BJ (cell line): ENCODE measurements around the gene ANOS1. TPM values are rescaled to one million over a fixed set of nuclear protein-coding genes. Genes with fewer than 3 reads are reported as not detected.

Experiments used
- CTCF ChIA-PET: fragments of 350-600 bp; formaldehyde crosslinking; extraction: SDS; loops from one replicate; lab custom pipeline; 2021; ENCODE audit warnings: antibody characterized with exemption, inconsistent platforms; lab: Yijun Ruan, JAX
- POLR2A ChIA-PET: fragments of 300-600 bp; sonication (Branson Sonifier 250); formaldehyde crosslinking; extraction: SDS; loops from one replicate; lab custom pipeline; 2021; ENCODE audit warnings: antibody characterized with exemption; lab: Charles Lee
- DNase-seq: peaks from one replicate; pipeline ENCODE4 v3.0.0-alpha.2; 2011; ENCODE audit warnings: low read depth
- H3K27me3 ChIP-seq: 2 replicates; pipeline ENCODE4 v1.6.0; 2011; ENCODE audit warnings: low read length; ENCODE audit not compliant: control insufficient read depth, insufficient read depth
- H3K36me3 ChIP-seq: 2 replicates; pipeline ENCODE4 v1.5.1; 2011; ENCODE audit warnings: low read length; ENCODE audit not compliant: control insufficient read depth, insufficient read depth
- H3K4me3 ChIP-seq: 2 replicates; pipeline ENCODE4 v1.5.1; 2011; ENCODE audit warnings: low read depth, mild to moderate bottlenecking, control low read depth, low read length
- polyA plus RNA-seq: library from polyadenylated mRNA; depleted of rRNA; stranded (reverse); fragments of >200 nt; gene quantifications from 2 replicates; pipeline ENCODE4 v1.2.3, GENCODE V29; 2011
- TF ChIP-seq, protein P1 (sequence below): IDR thresholded peaks from 2 replicates; pipeline ENCODE4 v1.5.1; 2011; ENCODE audit warnings: low read depth, mild to moderate bottlenecking, control low read depth, inconsistent platforms, low read length, moderate library complexity; ENCODE audit not compliant: insufficient read depth

The ANOS1 gene
- polyA plus RNA-seq, 1 experiment: 0.74 TPM

DNA sequence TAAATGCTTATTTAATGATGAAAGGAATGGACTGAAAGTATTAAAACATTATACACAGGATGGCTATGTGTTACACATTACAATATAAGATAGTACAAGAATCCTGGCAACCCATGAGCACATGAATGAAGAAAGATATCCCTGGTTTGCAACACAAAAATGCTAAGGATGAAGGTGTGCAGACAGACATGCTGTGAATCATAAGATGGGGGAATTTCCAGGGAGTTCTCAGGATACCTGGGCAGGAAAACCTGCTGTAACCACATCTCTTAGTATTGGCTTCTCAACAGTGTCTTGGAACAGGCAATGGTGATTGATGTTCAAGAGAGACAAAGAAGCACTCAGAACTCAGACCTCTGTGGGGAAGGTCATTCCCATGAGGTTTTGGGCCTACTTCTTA is 23.9 kb upstream of the ANOS1 start:
- ChIA-PET CTCF (interaction anchor here (1.2 kb wide), 1 partner anchor 17 kb away, joined by 4 read pairs; no protein-coding TSS in a partner anchor), POLR2A (no interaction called here)
- no peak for DNase-seq
- H3K4me3 ChIP-seq: no peak overlapping the region
- TF ChIP-seq, protein P1, sequence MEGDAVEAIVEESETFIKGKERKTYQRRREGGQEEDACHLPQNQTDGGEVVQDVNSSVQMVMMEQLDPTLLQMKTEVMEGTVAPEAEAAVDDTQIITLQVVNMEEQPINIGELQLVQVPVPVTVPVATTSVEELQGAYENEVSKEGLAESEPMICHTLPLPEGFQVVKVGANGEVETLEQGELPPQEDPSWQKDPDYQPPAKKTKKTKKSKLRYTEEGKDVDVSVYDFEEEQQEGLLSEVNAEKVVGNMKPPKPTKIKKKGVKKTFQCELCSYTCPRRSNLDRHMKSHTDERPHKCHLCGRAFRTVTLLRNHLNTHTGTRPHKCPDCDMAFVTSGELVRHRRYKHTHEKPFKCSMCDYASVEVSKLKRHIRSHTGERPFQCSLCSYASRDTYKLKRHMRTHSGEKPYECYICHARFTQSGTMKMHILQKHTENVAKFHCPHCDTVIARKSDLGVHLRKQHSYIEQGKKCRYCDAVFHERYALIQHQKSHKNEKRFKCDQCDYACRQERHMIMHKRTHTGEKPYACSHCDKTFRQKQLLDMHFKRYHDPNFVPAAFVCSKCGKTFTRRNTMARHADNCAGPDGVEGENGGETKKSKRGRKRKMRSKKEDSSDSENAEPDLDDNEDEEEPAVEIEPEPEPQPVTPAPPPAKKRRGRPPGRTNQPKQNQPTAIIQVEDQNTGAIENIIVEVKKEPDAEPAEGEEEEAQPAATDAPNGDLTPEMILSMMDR: no peak
- no peaks in the 10 kb centered on the region for H3K27me3 ChIP-seq
- no peaks in the 10 kb centered on the region for H3K36me3 ChIP-seq

DNA sequence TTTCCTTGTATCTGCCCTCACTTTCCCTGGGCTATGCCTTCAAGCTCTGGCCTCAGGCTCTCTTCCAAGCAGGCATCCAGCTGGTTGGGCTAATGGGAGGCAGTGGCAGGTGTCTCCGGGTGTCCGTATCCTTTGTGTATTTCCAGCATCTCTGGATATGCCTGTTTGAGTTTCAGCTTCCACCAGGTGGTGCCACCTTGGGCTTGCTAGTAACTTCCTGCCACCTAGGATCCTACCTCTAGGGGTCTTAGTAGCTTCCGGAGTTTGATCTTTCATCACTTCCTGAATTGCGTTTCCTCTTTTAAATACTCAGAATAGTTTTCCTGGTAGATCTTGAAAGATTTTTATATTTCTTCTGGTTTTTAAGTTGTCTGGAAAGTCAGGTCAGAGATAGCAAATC is 23.2 kb upstream of the ANOS1 start:
- CTCF ChIA-PET: interaction anchor here (1.3 kb wide), 1 partner anchor 61 kb away, joined by 6 read pairs; no protein-coding TSS in a partner anchor

DNA sequence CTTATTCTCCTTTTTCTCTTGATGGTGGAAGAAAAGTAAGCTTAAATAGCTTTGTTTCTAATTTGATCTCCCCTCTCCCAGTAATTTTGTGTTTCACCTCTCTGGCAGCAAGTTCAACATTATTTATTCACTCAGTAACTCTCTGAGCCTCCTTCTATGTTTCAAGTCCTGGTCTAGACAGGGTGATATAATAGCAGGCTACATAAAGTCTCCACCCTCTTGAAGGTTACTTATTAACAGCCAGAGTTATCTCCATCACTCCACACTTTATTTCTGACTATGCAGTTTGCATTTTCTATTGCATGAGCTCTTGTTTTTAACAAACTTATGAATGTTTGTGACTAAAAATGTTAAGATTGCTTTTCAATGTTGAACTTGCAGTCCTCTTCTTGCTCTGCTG is 17.8 kb upstream of the ANOS1 start:
- DNase-seq: no peak
- Histone ChIP-seq H3K27me3 (no peaks in the 10 kb centered on the region), H3K36me3 (no peaks in the 10 kb centered on the region), H3K4me3 (no peak overlapping the region)
- CTCF ChIA-PET: interaction anchor here (0.8 to 4.0 kb wide), 3 partner anchors 10 to 65 kb away, joined by 3 to 43 read pairs (median 3); no protein-coding TSS in a partner anchor
- TF ChIP-seq, protein P1: no peak
- POLR2A ChIA-PET: no interaction called here

More for the DNA sequence above, 23.2 kb upstream of the ANOS1 start:
- H3K27me3 ChIP-seq: no peaks in the 10 kb centered on the region
- POLR2A ChIA-PET: no interaction called here
- no peak for DNase-seq
- no peaks in the 10 kb centered on the region for H3K36me3 ChIP-seq
- TF ChIP-seq, protein P1: no peak
- no peak overlapping the region for H3K4me3 ChIP-seq

DNA sequence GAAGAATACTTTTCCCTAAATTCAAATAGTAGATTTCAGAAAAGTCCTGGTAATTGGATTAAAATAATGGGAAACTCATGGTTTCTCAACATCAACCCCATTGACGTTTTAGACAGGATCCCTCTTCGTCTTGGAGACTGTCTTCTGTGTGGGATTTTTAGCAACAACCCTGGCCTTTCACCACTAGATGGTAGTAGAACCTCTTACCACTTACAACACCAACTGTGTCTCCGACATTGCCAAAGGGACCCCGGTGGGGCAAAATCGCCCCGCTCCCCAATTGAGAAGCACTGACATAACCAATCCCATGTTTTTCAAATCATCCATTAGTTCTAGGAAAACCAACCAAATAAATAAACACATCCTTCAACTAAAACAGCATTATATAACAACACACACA is 16.9 kb upstream of the ANOS1 start:
- no peak for DNase-seq
- CTCF ChIA-PET: interaction anchor here (1.4 to 4.0 kb wide), 2 partner anchors 65 to 66 kb away, joined by 7 to 43 read pairs; no protein-coding TSS in a partner anchor
- Histone ChIP-seq H3K4me3 (no peak overlapping the region), H3K27me3 (no peaks in the 10 kb centered on the region), H3K36me3 (no peaks in the 10 kb centered on the region)
- TF ChIP-seq, protein P1: peak; percentile 68
- POLR2A ChIA-PET: no interaction called here

DNA sequence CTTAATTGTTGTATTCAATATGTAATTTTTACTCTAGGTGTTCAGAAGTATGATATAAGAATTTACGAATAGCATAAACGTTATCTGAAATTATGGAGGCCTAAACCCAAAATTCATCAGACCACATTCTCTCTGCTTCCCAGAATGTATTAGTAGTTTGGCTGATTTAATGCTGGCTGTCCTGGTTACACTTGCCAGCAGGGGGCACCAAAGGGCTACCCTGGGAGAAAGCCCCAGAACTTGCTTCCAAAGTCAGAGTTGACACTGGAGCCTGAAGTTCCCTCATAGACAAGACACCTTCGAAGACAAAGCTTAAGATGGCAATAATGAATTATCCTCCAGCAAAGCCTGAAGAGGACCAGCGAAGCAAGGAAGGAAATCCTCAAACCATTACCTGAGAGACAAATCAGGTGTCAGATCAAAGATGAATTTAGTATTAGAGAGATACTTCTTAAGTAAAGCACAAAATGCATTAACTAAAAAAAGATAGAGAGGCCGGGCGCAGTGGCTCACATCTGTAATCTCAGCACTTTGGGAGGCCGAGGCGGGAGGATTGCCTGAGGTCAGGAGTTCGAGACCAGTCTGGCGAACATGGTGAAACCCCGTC is 11.3 kb upstream of the ANOS1 start:
- CTCF ChIA-PET: interaction anchor here (0.6 to 1.2 kb wide), 4 partner anchors 9 to 753 kb away, joined by 3 to 4 read pairs (median 3); no protein-coding TSS in a partner anchor
- POLR2A ChIA-PET: no interaction called here
- H3K36me3 ChIP-seq: no peaks in the 10 kb centered on the region
- no peak overlapping the region for H3K4me3 ChIP-seq
- H3K27me3 ChIP-seq: no peaks in the 10 kb centered on the region
- no peak for DNase-seq
- TF ChIP-seq, protein P1: peak; percentile 69
